Tibial artery (tissue), 4 donors: ENCODE results near the gene TRNT1.

Source experiments
- DNase-seq, 2 donors: peaks; one replicate each; pipeline ENCODE4 v3.0.0-alpha.2; 2019
- H3K27ac ChIP-seq, 2 donors: fragments of 200-600 bp; sonication (generic) in 1 of 2; 1 replicate in 1 of 2; 2 replicates in 1 of 2; pipeline ENCODE4 v1.5.1; 2018 to 2019; ENCODE audit warnings: mild to moderate bottlenecking in 1 of 2
- H3K27me3 ChIP-seq, 2 donors: fragments of 200-600 bp; sonication (generic) in 1 of 2; one replicate each; pipeline versions ENCODE4 v1.5.1 to v1.6.0; 2016 to 2019
- H3K36me3 ChIP-seq, 3 donors: fragments of 200-600 bp; sonication (generic) in 2 of 3; one replicate each; pipeline ENCODE4 v1.5.1; 2016 to 2019; ENCODE audit warnings: mild to moderate bottlenecking in 2 of 3
- H3K4me1 ChIP-seq, 4 donors: fragments of 200-600 bp; sonication (generic) in 2 of 4; 1 replicate in 3 of 4; 2 replicates in 1 of 4; pipeline ENCODE4 v1.5.1; 2016 to 2019
- H3K4me3 ChIP-seq, 2 donors: fragments of 200-600 bp; sonication (generic) in 1 of 2; 1 replicate in 1 of 2; 2 replicates in 1 of 2; pipeline ENCODE4 v1.5.1; 2018 to 2019; ENCODE audit warnings: mild to moderate bottlenecking in 2 of 2
- H3K9me3 ChIP-seq, 3 donors: fragments of 200-600 bp; sonication (generic) in 1 of 3; one replicate each; pipeline ENCODE4 v1.5.1; 2016 to 2019
- CTCF ChIP-seq, 2 experiments: fragments of 200-600 bp in 1 of 2; fragments of 450-650 bp in 1 of 2; IDR thresholded peaks; one replicate each; pipeline ENCODE4 v1.5.1; 2017 to 2019; ENCODE audit warnings: antibody characterized with exemption in 2 of 2, mild to moderate bottlenecking in 1 of 2, moderate library complexity in 1 of 2
- intact Hi-C: fragments of 100-400 bp; cut with DNase I; formaldehyde crosslinking; loops from one replicate; pipeline ENCODE4 v1.15.0; 2023; ENCODE audit warnings: low total_unique reads

Gene TRNT1

GRCh38 chr3:3145831-3146230, 19.1 kb downstream of the TRNT1 start:
- intact Hi-C loops = no loop called here
- Histone ChIP-seq H3K27ac (no peak overlapping the region), H3K4me1 (no peaks in the 10 kb centered on the region)

GRCh38 chr3:3149560-3149959, 22.8 kb downstream of the TRNT1 start:
- no peak overlapping the region for H3K27ac ChIP-seq
- peaks cover 77 to 93% (median 87%) of the 10 kb centered on the region in 3 donors for H3K36me3 ChIP-seq
- no peaks in the 10 kb centered on the region for H3K4me1 ChIP-seq
- intact Hi-C loops = no loop called here
- no peaks in the 10 kb centered on the region for H3K27me3 ChIP-seq
- DNase-seq = no peak
- H3K4me3 ChIP-seq = no peak overlapping the region
- no peak for TF ChIP-seq CTCF (IDR thresholded peaks at IDR 0.05)
- no peaks in the 10 kb centered on the region for H3K9me3 ChIP-seq

More at GRCh38 chr3:3145831-3146230, 19.1 kb downstream of the TRNT1 start:
- Histone ChIP-seq H3K27me3 (no peaks in the 10 kb centered on the region), H3K4me3 (no peak overlapping the region), H3K9me3 (no peaks in the 10 kb centered on the region), H3K36me3 (peaks cover 64 to 96% (median 77%) of the 10 kb centered on the region in 3 donors)
- DNase-seq = no peak
- TF ChIP-seq CTCF (IDR thresholded peaks at IDR 0.05) = no peak

DNA sequence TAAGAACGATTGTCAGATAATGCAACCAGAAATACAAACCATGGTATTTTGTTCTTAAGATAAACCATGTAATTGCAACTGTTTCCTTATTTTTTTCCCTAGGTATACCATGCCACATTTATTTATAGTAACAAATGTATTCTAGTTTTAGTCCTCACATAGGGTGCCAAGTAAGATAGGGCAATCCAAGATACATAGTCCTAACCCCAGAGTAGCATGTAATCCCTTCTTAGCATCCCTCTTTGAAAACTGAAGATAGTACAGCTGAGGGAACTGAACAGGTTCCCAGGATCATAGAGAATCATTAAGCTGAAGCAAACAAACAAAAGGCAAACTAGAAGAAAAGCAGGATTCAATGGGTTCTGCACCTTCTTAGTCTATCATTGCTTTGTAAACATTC, 24.8 kb downstream of the TRNT1 start:
- no peak overlapping the region for H3K27ac ChIP-seq
- no peak for TF ChIP-seq CTCF (IDR thresholded peaks at IDR 0.05)
- H3K4me3 ChIP-seq = no peak overlapping the region
- H3K27me3 ChIP-seq = no peaks in the 10 kb centered on the region
- DNase-seq = no peak
- intact Hi-C loops = no loop called here
- peaks cover 76 to 91% (median 86%) of the 10 kb centered on the region in 3 donors for H3K36me3 ChIP-seq
- H3K4me1 ChIP-seq = no peaks in the 10 kb centered on the region
- H3K9me3 ChIP-seq = no peaks in the 10 kb centered on the region

DNA sequence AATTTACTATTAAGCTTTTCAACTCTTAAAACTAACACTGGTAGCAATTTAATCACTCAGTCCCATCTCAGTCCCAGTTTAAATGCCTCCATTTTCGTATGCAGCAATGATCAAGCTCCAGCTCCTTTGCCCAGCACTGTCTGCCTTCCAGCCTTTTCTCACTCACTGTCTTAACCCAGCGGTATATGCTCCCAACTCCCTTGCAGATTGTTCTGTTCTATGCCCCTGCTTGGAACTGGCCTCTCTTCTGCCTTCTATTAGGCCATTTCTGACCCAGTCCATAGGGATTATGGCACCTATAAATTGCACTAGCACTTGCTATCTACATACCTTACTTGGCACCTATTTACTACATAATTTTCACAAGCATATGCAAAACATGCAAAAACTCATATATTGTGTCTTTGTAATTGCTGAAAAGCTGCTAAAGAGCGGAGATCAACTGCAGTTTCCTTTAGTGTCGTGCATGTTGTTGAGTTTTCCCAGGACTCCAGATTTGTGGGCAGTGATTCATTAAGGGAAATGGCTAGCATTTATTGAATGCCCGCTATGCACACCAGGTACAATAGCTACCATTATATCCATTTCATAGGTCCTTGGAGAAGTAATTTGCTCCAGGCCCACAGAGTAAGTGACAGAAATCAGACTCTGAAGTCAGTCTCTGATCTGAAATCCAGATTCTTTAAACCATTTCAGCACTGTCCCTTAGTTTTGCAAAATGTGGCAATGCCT, 28.3 kb downstream of the TRNT1 start:
- no peak for DNase-seq
- Histone ChIP-seq H3K9me3 (no peaks in the 10 kb centered on the region), H3K27ac (no peak overlapping the region), H3K36me3 (peaks cover 57 to 80% (median 68%) of the 10 kb centered on the region in 3 donors), H3K4me1 (peaks cover 0 to 8% (median 2%) of the 10 kb centered on the region in 4 donors), H3K4me3 (no peak overlapping the region), H3K27me3 (no peaks in the 10 kb centered on the region)
- TF ChIP-seq CTCF (IDR thresholded peaks at IDR 0.05) = no peak
- intact Hi-C loops = no loop called here

DNA sequence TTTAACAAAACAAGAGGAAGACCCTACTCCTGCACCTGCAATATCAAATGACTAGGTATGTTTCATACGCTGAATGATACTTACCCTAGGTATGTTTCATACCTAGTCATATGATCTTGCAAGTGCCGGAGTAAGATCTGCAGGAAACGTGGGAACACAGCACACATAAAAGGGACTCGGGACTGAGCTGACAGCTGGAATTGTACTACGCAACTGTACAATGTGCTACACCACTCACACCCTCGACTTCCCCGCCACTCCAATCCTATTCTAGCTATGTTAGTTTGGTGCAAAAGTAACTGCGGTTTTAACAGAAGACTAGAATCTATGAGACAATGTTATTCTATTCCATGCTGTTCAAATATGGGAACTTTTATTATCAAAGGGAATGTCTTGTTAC, 30.7 kb downstream of the TRNT1 start:
- DNase-seq = no peak
- Histone ChIP-seq H3K27ac (no peak overlapping the region), H3K36me3 (peaks cover 39 to 71% (median 55%) of the 10 kb centered on the region in 3 donors), H3K4me1 (peaks cover 0 to 23% (median 11%) of the 10 kb centered on the region in 4 donors), H3K4me3 (no peak overlapping the region), H3K9me3 (no peaks in the 10 kb centered on the region), H3K27me3 (no peaks in the 10 kb centered on the region)
- intact Hi-C loops = no loop called here
- TF ChIP-seq CTCF (IDR thresholded peaks at IDR 0.05) = no peak
